NOMO-1 (cell line): ENCODE measurements around the gene SARDH.

ENCODE experiments used
- DNase-seq, 2 experiments: peaks; one replicate each; lab custom pipeline; 2025; ENCODE audit not compliant: unreplicated experiment in 2 of 2; lab: John Stamatoyannopoulos, UW

SARDH gene

GRCh38 chr9:133672503-133673257, 65.5 kb downstream of the SARDH start:
- no peak for DNase-seq

DNA sequence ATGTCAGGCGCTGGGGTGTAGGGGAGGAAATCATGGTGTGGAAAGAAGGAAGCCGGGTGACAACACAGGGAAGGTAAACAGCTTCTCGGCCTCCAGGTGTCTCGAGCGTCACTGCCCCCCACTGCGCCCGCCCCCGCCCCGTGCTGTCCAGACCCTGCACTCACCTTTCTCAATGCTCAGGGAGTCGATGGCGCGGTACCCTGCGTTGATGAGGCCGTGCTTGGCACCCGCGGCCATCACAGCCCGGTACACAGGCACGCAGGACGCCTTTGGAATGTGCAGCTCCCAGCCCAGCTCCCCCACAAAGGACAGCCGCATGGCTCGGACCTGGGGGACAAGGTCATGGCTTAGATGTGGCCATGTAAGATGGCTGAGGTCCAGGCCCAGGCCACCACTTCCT, 66.8 kb downstream of the SARDH start:
- DNase-seq = no peak

GRCh38 chr9:133670466-133670865, 67.7 kb downstream of the SARDH start:
- DNase-seq = no peak

DNA sequence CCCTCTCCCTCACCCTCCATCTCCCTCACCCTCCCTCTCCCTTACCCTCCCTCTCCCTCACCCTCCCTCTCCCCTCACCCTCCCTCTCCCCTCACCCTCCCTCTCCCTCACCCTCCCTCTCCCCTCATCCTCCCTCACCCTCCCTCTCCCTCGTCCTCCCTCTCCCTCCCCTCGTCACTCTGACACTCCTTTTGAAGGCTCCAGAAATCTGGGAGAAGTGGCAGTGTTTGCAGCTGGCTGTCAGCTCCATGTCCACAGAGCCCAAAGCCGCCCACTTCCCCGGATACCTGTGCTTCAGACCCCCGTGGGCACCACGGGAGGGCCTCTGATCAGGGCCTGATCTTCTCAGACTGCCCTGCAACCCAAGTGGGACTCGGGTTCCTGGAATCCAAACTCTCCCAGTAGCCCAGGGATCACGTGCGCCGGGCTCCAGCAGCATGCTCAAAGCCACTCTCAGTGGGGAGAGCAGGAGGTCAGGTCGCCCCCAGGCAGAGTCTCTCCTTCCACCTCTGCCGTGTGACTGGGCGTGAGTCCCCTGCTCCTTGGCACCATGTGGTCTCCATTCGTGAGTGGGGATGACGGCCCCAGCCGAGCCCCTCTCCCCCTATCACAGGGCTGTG, 68.9 kb downstream of the SARDH start:
- DNase-seq = no peak

DNA sequence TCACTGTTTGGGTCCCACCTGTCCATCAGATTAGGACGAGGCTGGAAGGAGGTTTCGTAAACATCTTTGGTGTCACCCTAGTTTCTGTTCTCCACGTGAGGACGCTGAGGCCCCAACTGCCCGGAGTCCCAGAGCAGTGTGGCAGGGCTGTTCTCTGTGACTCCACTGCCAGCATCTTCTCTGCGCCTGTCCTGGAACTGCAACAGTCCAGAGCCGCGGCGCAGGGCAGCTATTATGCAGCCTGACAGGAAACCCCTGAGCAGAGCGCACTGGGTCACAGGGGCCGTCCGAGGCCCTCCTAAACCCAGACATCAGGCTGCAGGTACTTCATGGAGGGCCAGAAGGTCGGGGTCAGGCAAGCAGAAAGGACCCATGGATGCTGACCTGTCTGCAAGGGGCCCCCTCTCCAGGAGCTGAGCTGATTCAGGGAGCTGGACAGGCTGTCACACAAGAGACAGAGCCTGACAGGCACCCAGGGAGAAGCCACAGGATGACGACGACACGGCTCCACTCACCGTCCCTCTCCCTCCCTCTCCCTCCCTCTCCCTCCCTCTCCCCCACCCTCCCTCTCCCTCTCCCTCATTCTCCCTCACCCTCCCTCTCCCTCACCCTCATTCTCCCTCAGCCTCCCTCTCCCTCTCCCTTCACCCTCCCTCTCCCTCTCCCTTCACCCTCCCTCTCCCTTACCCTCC, 70.2 kb downstream of the SARDH start:
- DNase-seq = no peak

DNA sequence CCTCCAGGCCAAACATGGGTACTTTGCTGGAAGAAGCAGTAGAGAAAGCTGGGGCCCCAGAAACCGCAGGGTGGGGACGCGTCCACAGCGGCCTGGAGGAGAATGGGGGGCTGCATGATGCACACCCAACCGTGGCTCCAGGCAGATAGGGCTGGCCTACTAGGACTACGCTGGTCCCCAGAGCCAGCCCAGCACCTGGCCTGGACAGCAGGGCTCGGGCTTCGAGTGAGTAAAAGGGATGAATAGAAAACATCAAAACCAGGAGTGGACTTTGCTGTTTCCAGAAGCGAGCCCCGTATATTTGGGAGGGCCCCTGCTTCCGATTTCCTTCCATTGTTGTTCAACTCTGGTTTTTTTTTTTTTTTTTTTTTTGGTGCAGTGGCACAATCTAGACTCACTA, 71.3 kb downstream of the SARDH start:
- DNase-seq = no peak

DNA sequence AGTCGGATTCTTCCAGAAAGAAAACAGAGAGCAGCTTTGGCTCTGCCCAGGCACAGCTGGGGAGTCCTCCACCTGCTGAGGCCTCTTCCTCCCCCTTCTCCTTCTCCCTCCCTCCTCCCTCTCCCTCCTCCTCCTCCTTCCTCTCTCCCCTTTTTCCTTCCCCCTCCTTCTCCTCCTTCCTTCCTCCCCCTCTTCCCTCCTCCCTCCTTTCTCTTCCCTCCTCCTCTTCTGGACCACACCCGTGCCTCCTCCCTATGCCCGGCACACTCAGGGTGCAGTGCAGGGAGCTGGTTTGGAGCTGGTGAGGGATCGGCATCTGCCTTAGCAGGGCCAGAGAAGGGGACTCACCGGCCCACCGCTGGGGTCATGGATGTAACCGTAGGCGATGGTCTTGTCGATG, 71.8 kb downstream of the SARDH start:
- no peak for DNase-seq

- no peak for DNase-seq
Observed at GRCh38 chr9:133665535-133665934, 72.6 kb downstream of the SARDH start.

- no peak for DNase-seq
Observed at GRCh38 chr9:133665096-133665495, 73.1 kb downstream of the SARDH start.

GRCh38 chr9:133664173-133665050, 73.7 kb downstream of the SARDH start:
- no peak for DNase-seq

- no peak for DNase-seq
Observed at GRCh38 chr9:133661846-133662540, 76.2 kb downstream of the SARDH start.

GRCh38 chr9:133659516-133659915, 78.6 kb downstream of the SARDH start:
- DNase-seq = no peak

- no peak for DNase-seq
Observed at GRCh38 chr9:133658442-133659431, 79.4 kb downstream of the SARDH start.

GRCh38 chr9:133657120-133657661, 81.0 kb downstream of the SARDH start:
- DNase-seq = no peak

GRCh38 chr9:133656211-133657119, 81.7 kb downstream of the SARDH start:
- no peak for DNase-seq

DNA sequence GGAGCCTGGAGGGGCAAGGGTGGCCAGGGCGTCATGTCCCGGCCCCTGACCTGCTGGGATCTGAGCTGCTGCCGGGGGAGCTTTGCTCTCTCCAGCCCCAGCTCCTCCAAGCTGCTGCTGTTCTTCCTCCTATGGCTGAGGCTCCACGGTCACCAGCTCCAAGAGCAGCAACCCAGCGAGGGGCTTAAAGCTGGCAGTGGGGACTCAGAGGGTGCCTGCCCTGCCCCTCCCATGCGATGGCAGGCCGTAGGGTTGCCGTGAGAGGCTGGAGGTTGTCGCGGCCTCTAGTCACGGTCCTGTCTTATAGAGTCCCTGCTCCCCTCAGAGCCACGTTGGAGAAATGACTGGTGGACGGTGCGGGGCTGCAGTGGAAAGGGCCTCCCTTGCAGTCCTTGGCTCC, 82.5 kb downstream of the SARDH start:
- DNase-seq = no peak

- DNase-seq = no peak
Observed at GRCh38 chr9:133654736-133655657, 83.2 kb downstream of the SARDH start.
